GM04503 (cell line): ENCODE results near the gene YWHAG.
A peak's percentile ranks its signal among the peaks of the same experiment; 100 is the strongest.
"Not testable (repeated sequence)": the region's sequence is repeated elsewhere in the genome, so short reads cannot be mapped to it uniquely, and the experiment has no call there.

ENCODE experiments used
- DNase-seq: peaks from one replicate; pipeline ENCODE4 v3.0.0-alpha.2; 2012; ENCODE audit warnings: low read depth

The YWHAG gene

GRCh38 chr7:76318488-76319353, 40.1 kb downstream of the YWHAG start:
- peak; percentile 90 for DNase-seq

DNA sequence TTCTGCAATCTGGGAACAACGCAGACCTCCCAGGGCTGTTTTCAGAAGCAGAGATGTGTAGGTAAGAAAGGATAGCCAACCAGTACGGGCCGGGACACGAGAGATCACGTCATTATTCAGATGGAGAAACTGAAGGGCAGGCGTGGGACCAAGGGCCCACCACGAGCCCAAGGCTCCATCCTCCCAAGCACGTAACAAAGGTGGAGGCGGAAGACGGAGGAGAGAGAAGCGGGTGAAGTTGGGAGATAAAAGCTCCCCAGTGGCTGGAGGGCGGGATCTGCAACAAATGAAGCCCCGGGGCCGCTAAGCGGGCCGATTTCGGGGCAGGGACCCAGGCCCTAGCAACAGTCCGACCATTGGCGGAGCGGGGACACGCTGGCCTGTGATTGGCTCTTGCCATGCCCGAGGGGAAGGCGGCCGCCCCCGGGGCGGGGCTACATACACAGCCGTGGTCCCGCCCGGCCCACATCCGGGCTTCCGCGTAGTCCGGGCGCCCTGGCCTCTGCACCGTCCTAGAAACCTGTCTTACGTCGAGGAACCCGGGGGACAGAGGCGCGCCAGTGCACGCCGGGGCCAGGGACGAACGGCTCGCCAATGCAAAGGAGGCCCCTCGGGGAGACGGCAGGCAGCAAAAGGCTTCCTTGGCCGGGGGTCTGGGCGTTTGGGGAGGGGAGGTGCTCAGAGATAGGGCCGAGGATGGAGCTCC, 40.9 kb downstream of the YWHAG start:
- DNase-seq: peak; percentile 75

DNA sequence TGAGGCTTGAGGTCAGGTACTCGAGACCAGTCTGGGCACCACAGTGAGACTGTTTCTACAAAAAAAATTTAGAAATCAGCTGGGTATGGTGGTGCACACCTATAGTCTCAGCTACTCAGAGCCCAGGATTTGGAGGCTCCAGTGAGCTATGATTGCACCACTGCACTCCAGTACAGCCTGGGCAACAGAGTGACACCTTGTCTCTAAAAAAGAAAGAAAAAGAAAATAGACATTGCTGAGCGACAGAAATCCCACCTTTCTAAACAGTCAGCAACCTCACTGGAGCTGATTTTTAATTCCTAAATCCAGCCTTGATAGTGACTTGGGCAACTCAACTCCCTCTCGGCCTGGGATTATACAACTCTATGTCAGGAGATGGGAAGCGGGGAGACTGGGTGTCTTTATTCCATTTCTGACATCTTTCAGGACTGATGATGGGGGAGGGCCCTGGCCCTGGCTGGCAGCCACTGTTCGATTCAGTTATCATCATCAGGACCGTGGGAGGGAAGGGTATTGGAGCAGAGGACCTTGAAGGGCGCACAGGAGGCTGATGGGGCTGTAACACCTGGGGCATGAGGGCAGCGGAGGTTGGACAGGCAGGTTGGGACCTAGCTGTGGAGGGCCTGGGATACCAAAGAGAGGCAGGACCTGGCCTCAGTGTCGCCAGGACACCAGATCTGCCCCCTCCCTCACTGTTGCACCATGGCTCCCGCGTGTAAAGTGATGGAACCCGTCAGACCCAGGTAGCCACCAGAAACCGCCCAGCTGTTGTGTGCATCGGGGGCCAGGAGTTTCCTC, 41.6 kb downstream of the YWHAG start:
- no peak for DNase-seq

GRCh38 chr7:76315364-76315763, 43.4 kb downstream of the YWHAG start:
- DNase-seq: no peak

DNA sequence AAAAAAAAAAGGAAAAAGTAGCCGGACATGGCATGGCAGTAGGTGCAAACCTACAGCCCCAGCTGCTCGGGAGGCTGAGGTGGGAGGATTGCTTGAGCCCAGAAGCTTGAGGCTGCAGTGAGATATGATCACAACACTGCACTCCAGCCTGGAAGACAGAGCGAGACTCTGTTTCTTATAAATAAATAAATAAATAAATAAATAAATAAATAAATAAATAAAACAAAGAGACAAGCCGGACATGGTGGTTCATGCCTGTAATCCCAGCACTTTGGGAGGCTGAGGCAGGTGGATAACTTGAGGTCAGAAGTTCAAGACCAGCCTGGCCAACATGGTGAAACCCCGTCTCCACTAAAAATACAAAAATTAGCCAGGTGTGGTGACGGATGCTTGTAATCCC, 44.1 kb downstream of the YWHAG start:
- DNase-seq: not testable (repeated sequence)

DNA sequence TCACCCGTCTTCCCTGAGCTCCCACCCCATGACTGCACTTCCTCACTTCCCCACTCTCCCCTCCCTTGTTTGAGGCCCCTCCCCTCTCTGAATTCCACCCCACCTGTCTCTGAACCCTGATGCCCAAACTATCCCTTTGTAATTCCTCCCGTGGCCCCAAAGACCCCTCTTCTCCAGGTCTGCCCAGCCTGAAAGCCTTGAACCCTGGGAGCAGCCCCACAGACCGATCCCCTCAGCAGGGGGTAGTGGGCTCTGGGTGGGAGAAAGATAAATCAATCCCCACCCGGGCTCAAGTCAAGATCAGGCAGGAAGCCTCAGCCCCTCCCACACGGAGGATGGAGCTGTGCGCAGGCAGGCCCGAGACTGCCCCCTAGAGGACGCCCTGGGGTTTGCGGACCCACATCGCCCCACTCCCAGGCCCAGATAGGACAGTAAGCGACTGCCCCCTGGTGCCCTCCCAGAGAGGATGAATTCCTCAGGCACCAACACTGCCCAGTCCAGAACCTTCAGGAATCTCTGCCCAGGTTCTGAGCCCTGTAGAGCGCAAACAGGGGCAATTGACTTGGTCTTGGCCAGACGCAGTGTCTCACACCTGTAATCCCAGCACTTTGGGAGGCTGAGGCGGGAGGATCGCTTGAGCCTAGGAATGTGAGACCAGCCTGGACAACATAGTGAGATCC, 44.6 kb downstream of the YWHAG start:
- no peak for DNase-seq

DNA sequence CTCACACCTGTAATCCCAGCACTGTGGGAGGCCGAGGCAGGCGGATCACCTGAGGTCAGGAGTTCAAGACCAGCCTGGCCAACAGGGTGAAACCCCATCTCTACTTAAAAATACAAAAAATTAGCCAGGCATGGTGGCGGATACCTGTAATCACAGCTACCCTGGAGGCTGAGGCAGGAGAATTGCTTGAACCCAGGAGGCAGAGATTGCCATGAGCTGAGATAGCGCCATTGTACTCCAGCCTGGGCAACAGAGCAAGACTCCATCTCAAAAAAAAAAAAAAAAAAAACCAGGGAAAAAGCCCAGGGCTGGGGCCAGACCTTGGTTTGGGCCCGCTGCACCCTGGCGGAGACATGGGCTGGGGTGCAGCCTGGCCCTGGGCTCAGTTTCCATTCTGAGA, 47.0 kb downstream of the YWHAG start:
- not testable (repeated sequence) for DNase-seq

DNA sequence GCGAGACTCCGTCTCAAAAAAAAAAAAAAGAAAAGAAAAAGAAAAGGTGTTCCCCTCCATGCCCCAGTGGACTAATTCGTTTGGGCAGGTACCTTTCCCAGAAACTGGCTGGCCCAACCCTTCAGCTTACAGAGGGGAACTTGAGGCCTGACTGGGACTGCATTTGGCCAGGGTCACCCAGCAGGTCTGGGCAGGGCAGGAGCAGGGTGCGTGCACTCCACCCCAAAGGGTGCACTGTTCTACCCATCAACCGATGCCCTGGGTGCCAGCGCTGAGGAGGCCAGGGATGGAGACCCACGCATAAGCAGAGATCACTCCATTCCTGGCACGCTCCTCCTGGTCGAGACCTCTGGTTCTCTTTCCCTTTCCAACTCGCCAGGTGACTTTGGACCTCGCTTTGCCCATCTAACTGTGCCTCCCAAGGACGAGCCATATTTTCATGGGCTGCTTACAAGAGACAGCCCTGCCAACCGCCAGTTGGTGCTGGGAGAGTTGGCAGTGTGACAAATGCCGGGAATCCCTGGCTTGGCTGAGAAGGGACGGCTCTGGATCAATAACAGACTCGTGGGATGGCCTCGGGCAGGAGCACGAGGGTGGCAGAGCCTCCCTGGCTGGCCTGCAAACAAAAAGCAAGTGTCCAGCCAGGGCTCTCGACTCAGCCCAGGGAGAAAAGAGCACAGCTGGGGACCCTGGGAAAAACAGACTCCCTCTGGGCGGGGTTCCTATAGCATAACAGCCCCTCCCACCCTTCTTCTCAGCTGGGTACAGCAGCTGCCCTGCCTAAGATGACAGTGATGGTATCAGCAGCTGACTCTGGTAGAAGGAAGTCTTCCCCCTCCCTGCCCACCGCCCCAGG, 48.5 kb downstream of the YWHAG start:
- DNase-seq: no peak

- DNase-seq: not testable (repeated sequence)
Measured at GRCh38 chr7:76309341-76310101, 49.3 kb downstream of the YWHAG start.

DNA sequence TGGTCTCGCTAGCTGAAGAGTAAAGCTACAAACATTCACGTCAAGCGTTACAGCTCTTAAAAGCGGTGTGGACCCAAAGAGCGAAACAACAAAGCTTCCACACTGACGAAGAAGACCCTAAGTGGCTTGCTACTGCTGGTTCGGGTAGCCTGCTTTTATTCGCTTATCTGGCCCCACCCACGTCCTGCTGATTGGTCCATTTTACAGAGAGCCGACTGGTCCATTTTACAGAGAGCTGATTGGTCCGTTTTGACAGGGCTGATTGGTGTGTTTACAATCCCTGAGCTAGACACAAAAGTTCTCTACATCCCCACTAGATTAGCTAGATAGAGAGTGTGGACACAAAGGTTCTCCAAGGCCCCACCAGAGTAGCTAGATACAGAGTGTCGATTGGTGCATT, 49.9 kb downstream of the YWHAG start:
- not testable (repeated sequence) for DNase-seq

GRCh38 chr7:76304888-76305375, 53.9 kb downstream of the YWHAG start:
- DNase-seq: no peak

GRCh38 chr7:76303202-76304147, 55.3 kb downstream of the YWHAG start:
- DNase-seq: no peak

- DNase-seq: no peak
Measured at GRCh38 chr7:76302347-76303201, 56.2 kb downstream of the YWHAG start, which contains the start of gene HSPB1. Gene HSPB1, plus strand, starts transcription at chr7:76302673. Its CDS starts 40 bp downstream, at chr7:76302713.

DNA sequence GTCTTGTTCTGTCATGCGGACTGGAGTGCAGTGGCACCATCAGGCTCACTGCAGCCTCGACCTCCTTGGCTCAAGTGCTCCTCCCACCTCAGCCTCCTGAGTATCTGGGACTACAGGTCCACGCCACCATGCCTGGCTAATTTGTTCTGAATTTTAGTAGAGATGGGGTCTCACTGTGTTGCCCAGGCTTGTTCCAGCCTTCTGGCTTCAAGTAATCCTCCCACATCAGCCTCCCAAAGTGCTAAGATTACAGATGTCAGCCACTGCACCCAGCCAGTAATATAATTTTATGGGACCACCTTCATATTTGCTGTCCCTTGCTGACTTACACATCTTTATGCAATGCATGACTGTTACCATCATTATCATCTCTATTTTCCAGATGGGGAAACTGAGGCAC, 57.8 kb downstream of the YWHAG start:
- no peak for DNase-seq

DNA sequence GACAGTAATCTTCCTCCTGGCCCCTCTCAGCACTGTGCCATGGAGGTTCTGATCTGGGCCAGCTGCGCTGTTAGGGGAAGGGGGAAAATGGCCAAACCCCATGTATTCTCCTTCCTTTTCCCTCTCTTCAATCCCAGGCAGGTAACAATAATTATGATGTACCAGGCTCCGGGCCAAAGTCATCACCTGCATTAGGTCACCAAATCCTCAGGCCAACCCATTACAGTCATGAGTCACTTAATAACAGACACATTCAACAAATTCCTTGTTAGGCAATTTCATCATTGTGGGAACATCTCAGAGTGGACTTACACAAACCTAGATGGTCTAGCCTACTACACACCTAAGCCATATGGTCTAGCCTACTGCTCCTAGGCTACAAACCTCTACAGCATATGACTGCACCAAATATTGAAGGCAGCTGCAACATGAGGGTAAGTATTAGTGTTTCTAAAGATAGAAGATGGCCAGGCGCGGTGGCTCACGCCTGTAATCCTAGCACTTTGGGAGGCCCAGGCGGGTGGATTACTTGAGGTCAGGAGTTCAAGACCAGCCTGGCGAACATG, 58.5 kb downstream of the YWHAG start:
- DNase-seq: no peak

GRCh38 chr7:76296743-76297740, 61.7 kb downstream of the YWHAG start:
- peak; percentile 87 for DNase-seq
